H1 (cell line): Measurements from ENCODE around the gene SPECC1. TPM values are rescaled to one million over a fixed set of nuclear protein-coding genes. Genes with fewer than 3 reads are reported as not detected.

ENCODE experiments used
- CTCF ChIA-PET: fragments of 300-600 bp; sonication (Branson Sonifier 250); formaldehyde crosslinking; loops from one replicate; lab custom pipeline; 2021; ENCODE audit not compliant: partially characterized antibody; lab: Charles Lee
- POLR2A ChIA-PET: fragments of 300-600 bp; sonication (Branson Sonifier 250); formaldehyde crosslinking; loops from one replicate; lab custom pipeline; 2021; ENCODE audit warnings: inconsistent platforms; ENCODE audit not compliant: partially characterized antibody; lab: Charles Lee
- DNase-seq, 2 experiments: peaks; one replicate each; pipeline versions ENCODE4 v3.0.0 to v3.0.0-alpha.2; 2010 to 2022; ENCODE audit warnings: low spot score in 2 of 2, low read depth in 1 of 2, mixed read lengths in 1 of 2
- FAIRE-seq: peaks from 2 replicates; lab custom pipeline; 2011; peaks lifted over from hg19 to GRCh38; lab: Jason Lieb, UNC
- H2AFZ ChIP-seq: 2 replicates; pipeline ENCODE4 v1.8.1; 2012; ENCODE audit warnings: low read length, inconsistent platforms
- H2AK5ac ChIP-seq: 2 replicates; pipeline ENCODE4 v1.6.1; 2013; ENCODE audit warnings: low read depth, low read length
- H2BK120ac ChIP-seq: replicated peaks from 2 replicates; pipeline ENCODE3; 2013; ENCODE audit warnings: low read depth, low read length, inconsistent platforms
- H2BK12ac ChIP-seq: 2 replicates; pipeline ENCODE4 v1.6.1; 2013; ENCODE audit warnings: low read depth, low read length
- H2BK15ac ChIP-seq: 2 replicates; pipeline ENCODE4 v1.6.1; 2013; ENCODE audit warnings: low read length
- H2BK20ac ChIP-seq: 2 replicates; pipeline ENCODE4 v1.6.1; 2013; ENCODE audit warnings: low read length
- H2BK5ac ChIP-seq: 2 replicates; pipeline ENCODE4 v1.6.1; 2013; ENCODE audit warnings: low read depth, low read length
- H3K14ac ChIP-seq: 2 replicates; pipeline ENCODE4 v1.6.1; 2013; ENCODE audit warnings: inconsistent platforms; ENCODE audit not compliant: insufficient read length
- H3K18ac ChIP-seq: 2 replicates; pipeline ENCODE4 v1.6.1; 2013; ENCODE audit warnings: low read length; ENCODE audit errors: extremely low read depth
- H3K23ac ChIP-seq: 2 replicates; pipeline ENCODE4 v1.6.1; 2013; ENCODE audit warnings: inconsistent platforms; ENCODE audit not compliant: insufficient read length
- H3K23me2 ChIP-seq: 2 replicates; pipeline ENCODE4 v1.6.1; 2013; ENCODE audit warnings: low read depth, low read length
- H3K27ac ChIP-seq: 2 replicates; pipeline ENCODE4 v1.6.1; 2011; ENCODE audit warnings: low read depth, low read length, inconsistent platforms
- H3K27me3 ChIP-seq, 4 experiments: replicated peaks in 1 of 4; 1 replicate in 1 of 4; 2 replicates in 3 of 4; pipeline versions ENCODE4 v1.6.1 to v1.8.1; 2011 to 2013; ENCODE audit warnings: low read length in 3 of 4, mild to moderate bottlenecking in 3 of 4, inconsistent platforms in 2 of 4, mixed read lengths in 2 of 4, moderate library complexity in 1 of 4; ENCODE audit not compliant: control insufficient read depth in 3 of 4, insufficient read depth in 3 of 4; ENCODE audit errors: extremely low read depth in 1 of 4
- H3K36me3 ChIP-seq, 4 experiments: 2 replicates each; pipeline versions ENCODE4 v1.6.1 to v1.8.1; 2011 to 2013; ENCODE audit warnings: mild to moderate bottlenecking in 4 of 4, low read length in 3 of 4, moderate library complexity in 2 of 4, control low read depth in 1 of 4, inconsistent platforms in 1 of 4; ENCODE audit not compliant: insufficient read depth in 4 of 4, control insufficient read depth in 2 of 4
- H3K4ac ChIP-seq: replicated peaks from 2 replicates; pipeline ENCODE3; 2013; ENCODE audit warnings: low read length, low read depth, mixed read lengths, inconsistent platforms; ENCODE audit not compliant: insufficient read length
- H3K4me1 ChIP-seq, 4 experiments: replicated peaks in 1 of 4; 1 replicate in 1 of 4; 2 replicates in 3 of 4; pipeline versions ENCODE4 v1.6.1 to v1.8.1; 2011 to 2013; ENCODE audit warnings: low read length in 3 of 4, inconsistent platforms in 2 of 4, mixed read lengths in 1 of 4; ENCODE audit not compliant: insufficient read depth in 4 of 4, control insufficient read depth in 3 of 4
- H3K4me2 ChIP-seq, 2 experiments: 2 replicates each; pipeline versions ENCODE4 v1.6.1 to v1.8.1; 2011 to 2013; ENCODE audit warnings: low read depth in 2 of 2, low read length in 2 of 2, control low read depth in 1 of 2, inconsistent platforms in 1 of 2, mild to moderate bottlenecking in 1 of 2; ENCODE audit not compliant: insufficient read depth in 1 of 2
- H3K4me3 ChIP-seq, 4 experiments: fragments of 200-600, 300-600 bp in 1 of 4; sonication (generic), shearing (Covaris generic), sonication (Bioruptor Twin) in 1 of 4; 2 replicates each; pipeline versions ENCODE4 v1.5.1 to v1.8.1; 2011 to 2016; ENCODE audit warnings: low read length in 4 of 4, low read depth in 3 of 4, control low read depth in 2 of 4, inconsistent platforms in 2 of 4, mild to moderate bottlenecking in 2 of 4, mixed read lengths in 1 of 4, moderate library complexity in 1 of 4; ENCODE audit not compliant: insufficient read depth in 2 of 4; ENCODE audit errors: extremely low read depth in 1 of 4
- H3K56ac ChIP-seq: replicated peaks from 2 replicates; pipeline ENCODE3; 2013; ENCODE audit warnings: low read depth, mild to moderate bottlenecking, mixed read lengths, low read length, inconsistent platforms; ENCODE audit not compliant: insufficient read length
- H3K79me1 ChIP-seq: 2 replicates; pipeline ENCODE4 v1.6.1; 2013; ENCODE audit warnings: low read depth, low read length, control low read depth
- H3K79me2 ChIP-seq, 2 experiments: 2 replicates each; pipeline versions ENCODE4 v1.6.1 to v1.8.1; 2012 to 2013; ENCODE audit warnings: low read length in 2 of 2, mild to moderate bottlenecking in 2 of 2, inconsistent platforms in 1 of 2; ENCODE audit not compliant: insufficient read depth in 2 of 2, control insufficient read depth in 1 of 2
- H3K9ac ChIP-seq, 4 experiments: replicated peaks in 1 of 4; 1 replicate in 1 of 4; 2 replicates in 3 of 4; pipeline versions ENCODE4 v1.6.1 to v1.8.1; 2011 to 2013; ENCODE audit warnings: low read depth in 3 of 4, low read length in 3 of 4, control low read depth in 2 of 4, mild to moderate bottlenecking in 2 of 4, moderate library complexity in 2 of 4, inconsistent platforms in 1 of 4; ENCODE audit errors: extremely low read depth in 1 of 4
- H3K9me3 ChIP-seq, 2 experiments: 2 replicates each; pipeline versions ENCODE4 v1.6.1 to v1.8.1; 2012 to 2013; ENCODE audit warnings: mild to moderate bottlenecking in 2 of 2, moderate library complexity in 2 of 2, control low read depth in 1 of 2, inconsistent platforms in 1 of 2, low read depth in 1 of 2, low read length in 1 of 2, mixed read lengths in 1 of 2; ENCODE audit not compliant: insufficient read depth in 2 of 2
- H4K20me1 ChIP-seq, 2 experiments: replicated peaks in 1 of 2; 2 replicates each; pipeline versions ENCODE3 to v1.8.1; 2011 to 2013; ENCODE audit warnings: inconsistent platforms in 2 of 2, low read length in 2 of 2, mild to moderate bottlenecking in 1 of 2; ENCODE audit not compliant: insufficient read depth in 2 of 2, control insufficient read depth in 1 of 2
- H4K5ac ChIP-seq: 2 replicates; pipeline ENCODE4 v1.6.1; 2013; ENCODE audit warnings: low read length, low read depth, mixed read lengths, inconsistent platforms; ENCODE audit not compliant: insufficient read length
- H4K8ac ChIP-seq: 2 replicates; pipeline ENCODE4 v1.8.0; 2013; ENCODE audit warnings: mild to moderate bottlenecking, moderate library complexity, low read length, inconsistent platforms; ENCODE audit not compliant: insufficient read depth; ENCODE audit errors: extremely low read depth
- H4K91ac ChIP-seq: replicated peaks from 2 replicates; pipeline ENCODE3; 2013; ENCODE audit warnings: low read length, mixed read lengths, inconsistent platforms; ENCODE audit not compliant: insufficient read length
- ASH2L ChIP-seq: fragments of 200-600, 300-600 bp; sonication (generic); IDR thresholded peaks from one replicate; pipeline ENCODE4 v1.7.1; 2017; ENCODE audit warnings: low read length
- BACH1 ChIP-seq: IDR thresholded peaks from 2 replicates; pipeline ENCODE4 v1.6.1; 2012; ENCODE audit warnings: low read length, improper control_type of control experiment
- CBX8 ChIP-seq: fragments of 300-800, 300-1000 bp; sonication (generic); IDR thresholded peaks from 2 replicates; pipeline ENCODE4 v1.7.1; 2016; ENCODE audit warnings: low read depth, low read length, borderline replicate concordance
- CHD1 ChIP-seq: IDR thresholded peaks from 2 replicates; pipeline ENCODE4 v1.6.1; 2012; ENCODE audit warnings: low read depth, low read length, improper control_type of control experiment
- CHD2 ChIP-seq: IDR thresholded peaks from 2 replicates; pipeline ENCODE4 v1.6.1; 2012; ENCODE audit warnings: low read length, improper control_type of control experiment
- CREB1 ChIP-seq: IDR thresholded peaks from 2 replicates; pipeline ENCODE4 v1.6.1; 2012; ENCODE audit warnings: inconsistent platforms
- CTBP2 ChIP-seq: IDR thresholded peaks from 2 replicates; pipeline ENCODE4 v1.7.0; 2011; ENCODE audit warnings: borderline replicate concordance, mild to moderate bottlenecking, moderate library complexity, mixed read lengths, low read length; ENCODE audit not compliant: insufficient read depth, insufficient read length
- NANOG ChIP-seq: IDR thresholded peaks from 2 replicates; pipeline ENCODE4 v1.6.1; 2011; ENCODE audit warnings: low read length, low read depth, mild to moderate bottlenecking, inconsistent platforms; ENCODE audit not compliant: insufficient read depth, poor library complexity, severe bottlenecking
- RAD21 ChIP-seq, 2 experiments: IDR thresholded peaks in 1 of 2; conservative IDR thresholded peaks in 1 of 2; 2 replicates each; pipeline ENCODE4 v1.6.1; 2011; ENCODE audit warnings: low read depth in 2 of 2, low read length in 2 of 2, improper control_type of control experiment in 1 of 2, inconsistent platforms in 1 of 2, mild to moderate bottlenecking in 1 of 2, moderate library complexity in 1 of 2
- RBBP5 ChIP-seq: IDR thresholded peaks from 2 replicates; pipeline ENCODE4 v1.7.1; 2012; ENCODE audit warnings: low read depth, mild to moderate bottlenecking, inconsistent platforms, low read length, moderate library complexity, borderline replicate concordance
- RNF2 ChIP-seq: fragments of 200-900, 300-1000 bp; sonication (generic); IDR thresholded peaks from 2 replicates; pipeline ENCODE4 v1.7.1; 2016; ENCODE audit warnings: borderline replicate concordance, low read depth, mild to moderate bottlenecking, antibody characterized with exemption, low read length; ENCODE audit not compliant: poor library complexity, severe bottlenecking; ENCODE audit errors: missing control alignments
- RXRA ChIP-seq: IDR thresholded peaks from 2 replicates; pipeline ENCODE4 v1.6.1; 2011; ENCODE audit warnings: low read depth, mild to moderate bottlenecking, low read length, moderate library complexity; ENCODE audit not compliant: insufficient read depth
- SP2 ChIP-seq: IDR thresholded peaks from 2 replicates; pipeline ENCODE4 v1.6.1; 2012; ENCODE audit warnings: mild to moderate bottlenecking, low read length, inconsistent platforms
- TBP ChIP-seq: IDR thresholded peaks from 2 replicates; pipeline ENCODE4 v1.6.1; 2011; ENCODE audit warnings: low read depth, low read length, improper control_type of control experiment
- TCF12 ChIP-seq: IDR thresholded peaks from 2 replicates; pipeline ENCODE4 v1.6.1; 2011; ENCODE audit warnings: low read depth, mild to moderate bottlenecking, low read length
- WGBS, 2 experiments: shearing (Covaris generic) in 1 of 2; methylation state at CpG; one replicate each; pipeline versions ENCODE4 v1.1.6 to v1.1.7; 2013 to 2015; ENCODE audit warnings: low lambda C conversion rate in 2 of 2, mixed read lengths in 2 of 2, inconsistent platforms in 1 of 2, low coverage in 1 of 2, missing lambda C conversion rate in 1 of 2; ENCODE audit not compliant: insufficient replicate concordance in 2 of 2, insufficient coverage in 1 of 2, insufficient read length in 1 of 2; ENCODE audit errors: extremely low coverage in 1 of 2, missing lambda C conversion rate in 1 of 2; 5-methylcytosine and 5-hydroxymethylcytosine counted together
- polyA plus RNA-seq, 7 experiments: library from polyadenylated mRNA; depleted of rRNA in 3 of 7; stranded (reverse) in 5 of 7; unstranded in 2 of 7; fragments of >200 nt in 5 of 7; fragments of 200-250 nt in 2 of 7; gene quantifications; 1 replicate in 5 of 7; 2 replicates in 1 of 7; 4 replicates in 1 of 7; pipeline versions ENCODE4 v1.2.1 to v1.2.3, GENCODE V29; 2011 to 2013; ENCODE audit warnings: missing spikeins in 2 of 7, mixed read lengths in 2 of 7
- total RNA-seq: library from RNA; stranded (reverse); fragmentation: NEBNext Ultra II Directional; extraction: Animal tissue kit (Norgen Biotek cat#: 25700); gene quantifications from 2 replicates; pipeline ENCODE4 v1.2.1, GENCODE V29; 2021

SPECC1 gene
- total and polyA plus RNA-seq, 2 of the 8 experiments (the other 6 are each of a cell fraction or from before 2014, with no cell fraction given): 35.8 to 87.9 TPM

DNA sequence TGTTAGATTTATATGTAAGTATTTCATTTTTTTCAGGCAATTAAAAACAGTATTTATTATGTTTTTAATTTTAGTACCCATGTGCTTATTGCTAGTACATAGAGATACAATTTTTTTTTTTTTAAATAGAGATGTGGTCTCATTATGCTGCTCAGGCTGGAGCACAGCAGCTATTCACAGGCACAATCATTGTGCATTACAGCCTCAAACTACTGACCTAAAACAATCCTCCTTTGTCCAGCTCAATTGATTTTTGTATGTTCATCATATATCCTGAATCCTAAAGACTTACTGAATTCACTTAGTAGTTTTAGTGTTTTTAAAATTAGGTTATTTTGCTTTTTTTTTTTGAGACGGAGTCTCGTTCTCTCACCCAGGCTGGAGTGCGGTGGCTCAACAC is 26.3 kb downstream of the SPECC1 start:
- H3K14ac ChIP-seq: no peak overlapping the region
- POLR2A ChIA-PET: no interaction called here
- WGBS, 2 experiments: 97% methylated on average over 3 of the region's 3 CpGs; no CpG with 5 or more reads in 1 of the 2 experiments
- H4K8ac ChIP-seq: no peak overlapping the region
- H3K4ac ChIP-seq: no peak overlapping the region
- CTCF ChIA-PET: no interaction called here
- no peaks in the 10 kb centered on the region for H3K4me1 ChIP-seq
- H3K23ac ChIP-seq: no peak overlapping the region
- no peak overlapping the region for H4K91ac ChIP-seq
- no peak overlapping the region for H3K4me2 ChIP-seq
- no peak for DNase-seq
- no peak overlapping the region for H3K27ac ChIP-seq
- H3K23me2 ChIP-seq: no peaks in the 10 kb centered on the region; the same call in 1 of the 2 replicates
- H3K36me3 ChIP-seq: no peaks in the 10 kb centered on the region
- H3K9ac ChIP-seq: no peak overlapping the region
- no peak overlapping the region for H2BK15ac ChIP-seq
- no peak overlapping the region for H2BK20ac ChIP-seq
- H3K56ac ChIP-seq: no peak overlapping the region
- no peak overlapping the region for H2BK12ac ChIP-seq
- no peak overlapping the region for H2AK5ac ChIP-seq
- no peak overlapping the region for H3K4me3 ChIP-seq
- no peaks in the 10 kb centered on the region for H3K79me2 ChIP-seq
- H4K20me1 ChIP-seq: no peaks in the 10 kb centered on the region
- H3K79me1 ChIP-seq: no peaks in the 10 kb centered on the region
- FAIRE-seq: no peak
- H2BK5ac ChIP-seq: no peak overlapping the region
- no peaks in the 10 kb centered on the region for H3K9me3 ChIP-seq
- H2BK120ac ChIP-seq: no peak overlapping the region
- H4K5ac ChIP-seq: no peak overlapping the region
- no peak overlapping the region for H3K18ac ChIP-seq
- H2AFZ ChIP-seq: no peak overlapping the region
- no peaks in the 10 kb centered on the region for H3K27me3 ChIP-seq
- TF ChIP-seq SP2 (no peak), RXRA (no peak), TCF12 (no peak), RAD21 (IDR thresholded peaks at IDR 0.05 in 1 of 2, conservative IDR thresholded peaks at IDR 0.05 in 1 of 2; ENCODE audit: low read depth in 2 of 2, low read length in 2 of 2) (no peak), CHD1 (no peak), CTBP2 (no peak), CREB1 (no peak), TBP (no peak), ASH2L (no peak), RBBP5 (no peak), CHD2 (no peak), CBX8 (no peak), BACH1 (no peak), RNF2 (no peak), NANOG (no peak)
